Keratinocyte (primary cell): ENCODE measurements around the gene ASIC2. TPM values are rescaled to one million over a fixed set of nuclear protein-coding genes. Genes with fewer than 3 reads are reported as not detected.

Experiments used
- DNase-seq: peaks from one replicate; pipeline ENCODE4 v3.0.0-alpha.2; 2011; ENCODE audit warnings: low read depth, missing footprints, low spot score
- FAIRE-seq: peaks from 2 replicates; lab custom pipeline; 2011; peaks lifted over from hg19 to GRCh38; lab: Jason Lieb, UNC
- H2AFZ ChIP-seq: 2 replicates; pipeline ENCODE4 v1.6.0; 2012; ENCODE audit warnings: low read length, control low read depth, inconsistent platforms; ENCODE audit not compliant: control insufficient read depth
- H3K27ac ChIP-seq: 2 replicates; pipeline ENCODE4 v1.5.1; 2011; ENCODE audit warnings: low read length; ENCODE audit not compliant: control insufficient read depth, insufficient read depth
- H3K27me3 ChIP-seq: 3 replicates; pipeline ENCODE4 v1.6.0; 2011; ENCODE audit warnings: low read length; ENCODE audit not compliant: control insufficient read depth, insufficient read depth; ENCODE audit errors: extremely low read depth
- H3K36me3 ChIP-seq, 2 experiments: 2 replicates in 1 of 2; 3 replicates in 1 of 2; pipeline ENCODE4 v1.5.1; 2011; ENCODE audit warnings: low read length in 2 of 2, mild to moderate bottlenecking in 1 of 2; ENCODE audit not compliant: control insufficient read depth in 2 of 2, insufficient read depth in 2 of 2; ENCODE audit errors: extremely low read depth in 1 of 2
- H3K4me1 ChIP-seq: 3 replicates; pipeline ENCODE4 v1.5.1; 2011; ENCODE audit warnings: low read length; ENCODE audit not compliant: control insufficient read depth, insufficient read depth; ENCODE audit errors: extremely low read depth
- H3K4me2 ChIP-seq: 3 replicates; pipeline ENCODE4 v1.6.0; 2011; ENCODE audit warnings: low read depth, low read length; ENCODE audit not compliant: control insufficient read depth, insufficient read depth; ENCODE audit errors: extremely low read depth
- H3K4me3 ChIP-seq, 3 experiments: fragments of 200-600 bp in 1 of 3; sonication (generic) in 1 of 3; 2 replicates in 2 of 3; 3 replicates in 1 of 3; pipeline ENCODE4 v1.5.1; 2011 to 2016; ENCODE audit warnings: low read length in 3 of 3, mild to moderate bottlenecking in 3 of 3, control low read depth in 2 of 3, inconsistent platforms in 1 of 3, low read depth in 1 of 3, mixed read lengths in 1 of 3, mixed run types in 1 of 3, moderate library complexity in 1 of 3; ENCODE audit not compliant: control insufficient read depth in 2 of 3, insufficient read depth in 2 of 3; ENCODE audit errors: extremely low read depth in 1 of 3
- H3K79me2 ChIP-seq: 2 replicates; pipeline ENCODE4 v1.6.0; 2012; ENCODE audit warnings: low read length; ENCODE audit not compliant: control insufficient read depth, insufficient read depth
- H3K9ac ChIP-seq: 3 replicates; pipeline ENCODE4 v1.6.0; 2011; ENCODE audit warnings: low read length; ENCODE audit not compliant: control insufficient read depth, insufficient read depth; ENCODE audit errors: extremely low read depth
- H3K9me1 ChIP-seq: 3 replicates; pipeline ENCODE4 v1.6.0; 2011; ENCODE audit warnings: low read length; ENCODE audit not compliant: control insufficient read depth, insufficient read depth; ENCODE audit errors: extremely low read depth
- H3K9me3 ChIP-seq: 2 replicates; pipeline ENCODE4 v1.5.1; 2012; ENCODE audit warnings: low read depth, low read length; ENCODE audit not compliant: control insufficient read depth
- H4K20me1 ChIP-seq: 3 replicates; pipeline ENCODE4 v1.6.0; 2011; ENCODE audit warnings: low read length; ENCODE audit not compliant: control insufficient read depth, insufficient read depth; ENCODE audit errors: extremely low read depth
- EZH2 ChIP-seq: IDR thresholded peaks from one replicate; pipeline ENCODE4 v1.6.1; 2012; ENCODE audit warnings: inconsistent platforms, mild to moderate bottlenecking, low read length, moderate library complexity
- dilution Hi-C: fragments of 300-500 bp; cut with MboI; formaldehyde crosslinking; loops from one replicate; pipeline ENCODE4 v1.7.0; 2020; ENCODE audit warnings: low sequenced_read_pairs; ENCODE audit not compliant: extremely low pct_ligation_motif_present
- polyA plus RNA-seq, 5 experiments: library from polyadenylated mRNA; depleted of rRNA in 3 of 5; stranded (reverse) in 3 of 5; stranded (forward) in 1 of 5; unstranded in 1 of 5; fragments of >200 nt; gene quantifications; 1 replicate in 1 of 5; 2 replicates in 3 of 5; 3 replicates in 1 of 5; pipeline versions ENCODE4 v1.2.1 to v1.2.3, GENCODE V29; 2011 to 2012; ENCODE audit warnings: missing spikeins in 2 of 5, low read depth in 1 of 5, low replicate concordance in 1 of 5
- TF ChIP-seq, protein P1 (sequence below), 3 experiments: IDR thresholded peaks in 1 of 3; conservative IDR thresholded peaks in 1 of 3; optimal IDR thresholded peaks in 1 of 3; 2 replicates in 2 of 3; 3 replicates in 1 of 3; pipeline versions ENCODE3 to v1.5.1; 2011; ENCODE audit warnings: low read length in 3 of 3, mild to moderate bottlenecking in 3 of 3, moderate library complexity in 2 of 3, control low read depth in 1 of 3, inconsistent platforms in 1 of 3; ENCODE audit not compliant: insufficient read depth in 2 of 3; ENCODE audit errors: extremely low read depth in 1 of 3

The ASIC2 gene
- polyA plus RNA-seq, 1 donor (not counting 4 experiments of a cell fraction or from before 2014, with no cell fraction given): not detected

DNA sequence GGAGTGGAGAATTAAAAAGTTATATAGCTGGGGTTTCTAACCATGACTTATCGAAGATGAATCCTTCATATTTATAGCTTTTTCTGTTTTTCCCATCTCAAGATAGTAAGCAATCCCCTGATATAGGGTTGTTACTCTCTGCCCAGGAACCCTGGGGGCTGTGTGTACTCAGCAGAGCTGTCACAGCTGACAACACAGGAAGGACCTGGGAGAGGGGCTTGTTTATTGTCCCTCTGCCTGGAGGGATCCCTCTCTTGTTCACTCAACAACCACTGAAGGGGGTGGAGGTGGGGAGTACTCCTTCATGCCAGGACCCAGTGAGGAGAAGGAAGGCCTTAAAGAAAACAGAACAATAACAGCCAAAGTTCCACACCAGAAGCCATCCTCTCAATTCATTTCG is 19.8 kb downstream of the ASIC2 start:
- Histone ChIP-seq H4K20me1 (no peaks in the 10 kb centered on the region), H3K36me3 (no peaks in the 10 kb centered on the region), H3K9ac (no peak overlapping the region), H3K9me3 (no peaks in the 10 kb centered on the region), H3K27ac (no peak overlapping the region), H3K4me3 (no peak overlapping the region), H2AFZ (no peak overlapping the region), H3K9me1 (no peaks in the 10 kb centered on the region), H3K4me1 (peaks cover 2% of the 10 kb centered on the region), H3K4me2 (no peak overlapping the region), H3K27me3 (no peaks in the 10 kb centered on the region), H3K79me2 (no peaks in the 10 kb centered on the region)
- dilution Hi-C loops: no loop called here
- FAIRE-seq (no peak), DNase-seq (no peak)
- TF ChIP-seq EZH2: no peak
- TF ChIP-seq, protein P1, sequence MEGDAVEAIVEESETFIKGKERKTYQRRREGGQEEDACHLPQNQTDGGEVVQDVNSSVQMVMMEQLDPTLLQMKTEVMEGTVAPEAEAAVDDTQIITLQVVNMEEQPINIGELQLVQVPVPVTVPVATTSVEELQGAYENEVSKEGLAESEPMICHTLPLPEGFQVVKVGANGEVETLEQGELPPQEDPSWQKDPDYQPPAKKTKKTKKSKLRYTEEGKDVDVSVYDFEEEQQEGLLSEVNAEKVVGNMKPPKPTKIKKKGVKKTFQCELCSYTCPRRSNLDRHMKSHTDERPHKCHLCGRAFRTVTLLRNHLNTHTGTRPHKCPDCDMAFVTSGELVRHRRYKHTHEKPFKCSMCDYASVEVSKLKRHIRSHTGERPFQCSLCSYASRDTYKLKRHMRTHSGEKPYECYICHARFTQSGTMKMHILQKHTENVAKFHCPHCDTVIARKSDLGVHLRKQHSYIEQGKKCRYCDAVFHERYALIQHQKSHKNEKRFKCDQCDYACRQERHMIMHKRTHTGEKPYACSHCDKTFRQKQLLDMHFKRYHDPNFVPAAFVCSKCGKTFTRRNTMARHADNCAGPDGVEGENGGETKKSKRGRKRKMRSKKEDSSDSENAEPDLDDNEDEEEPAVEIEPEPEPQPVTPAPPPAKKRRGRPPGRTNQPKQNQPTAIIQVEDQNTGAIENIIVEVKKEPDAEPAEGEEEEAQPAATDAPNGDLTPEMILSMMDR (optimal IDR thresholded peaks at IDR 0.05 in 1 of 3, IDR thresholded peaks at IDR 0.05 in 1 of 3, conservative IDR thresholded peaks at IDR 0.05 in 1 of 3; ENCODE audit: extremely low read depth in 1 of 3, insufficient read depth in 2 of 3, low read length in 3 of 3): no peak

DNA sequence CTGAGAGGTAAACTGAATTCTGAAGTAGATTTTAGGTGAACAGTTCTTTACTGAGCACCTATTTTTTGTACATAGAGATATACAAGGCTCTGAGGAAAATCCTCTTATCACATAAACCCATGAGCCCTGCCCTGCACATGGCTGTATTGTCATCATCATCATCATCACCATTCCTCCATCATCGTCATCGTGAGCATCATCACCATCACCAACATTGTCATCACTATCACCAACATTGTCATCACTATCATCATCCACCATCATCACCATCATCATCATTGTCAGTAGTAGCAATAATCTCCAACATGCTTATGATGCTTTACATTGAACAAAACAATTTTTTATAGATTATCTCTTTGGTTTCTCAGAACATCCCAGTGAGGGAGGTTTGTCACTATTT is 20.7 kb downstream of the ASIC2 start:
- no peaks in the 10 kb centered on the region for H3K9me3 ChIP-seq
- no peak for DNase-seq
- dilution Hi-C loops: no loop called here
- H2AFZ ChIP-seq: no peak overlapping the region
- no peak for TF ChIP-seq EZH2
- TF ChIP-seq, protein P1 (optimal IDR thresholded peaks at IDR 0.05 in 1 of 3, IDR thresholded peaks at IDR 0.05 in 1 of 3, conservative IDR thresholded peaks at IDR 0.05 in 1 of 3; ENCODE audit: extremely low read depth in 1 of 3, insufficient read depth in 2 of 3, low read length in 3 of 3): no peak
- no peak overlapping the region for H3K9ac ChIP-seq
- no peak overlapping the region for H3K4me2 ChIP-seq
- H3K27ac ChIP-seq: no peak overlapping the region
- H3K4me3 ChIP-seq: no peak overlapping the region
- H3K79me2 ChIP-seq: no peaks in the 10 kb centered on the region
- FAIRE-seq: no peak
- H3K36me3 ChIP-seq: no peaks in the 10 kb centered on the region
- H4K20me1 ChIP-seq: no peaks in the 10 kb centered on the region
- peaks cover 10% of the 10 kb centered on the region for H3K4me1 ChIP-seq
- no peaks in the 10 kb centered on the region for H3K9me1 ChIP-seq
- no peaks in the 10 kb centered on the region for H3K27me3 ChIP-seq
